ENCODE results near the gene SCYL2.
"Not testable (repeated sequence)": the region's sequence is repeated elsewhere in the genome, so short reads cannot be mapped to it uniquely, and the experiment has no call there.

Gene SCYL2

DNA sequence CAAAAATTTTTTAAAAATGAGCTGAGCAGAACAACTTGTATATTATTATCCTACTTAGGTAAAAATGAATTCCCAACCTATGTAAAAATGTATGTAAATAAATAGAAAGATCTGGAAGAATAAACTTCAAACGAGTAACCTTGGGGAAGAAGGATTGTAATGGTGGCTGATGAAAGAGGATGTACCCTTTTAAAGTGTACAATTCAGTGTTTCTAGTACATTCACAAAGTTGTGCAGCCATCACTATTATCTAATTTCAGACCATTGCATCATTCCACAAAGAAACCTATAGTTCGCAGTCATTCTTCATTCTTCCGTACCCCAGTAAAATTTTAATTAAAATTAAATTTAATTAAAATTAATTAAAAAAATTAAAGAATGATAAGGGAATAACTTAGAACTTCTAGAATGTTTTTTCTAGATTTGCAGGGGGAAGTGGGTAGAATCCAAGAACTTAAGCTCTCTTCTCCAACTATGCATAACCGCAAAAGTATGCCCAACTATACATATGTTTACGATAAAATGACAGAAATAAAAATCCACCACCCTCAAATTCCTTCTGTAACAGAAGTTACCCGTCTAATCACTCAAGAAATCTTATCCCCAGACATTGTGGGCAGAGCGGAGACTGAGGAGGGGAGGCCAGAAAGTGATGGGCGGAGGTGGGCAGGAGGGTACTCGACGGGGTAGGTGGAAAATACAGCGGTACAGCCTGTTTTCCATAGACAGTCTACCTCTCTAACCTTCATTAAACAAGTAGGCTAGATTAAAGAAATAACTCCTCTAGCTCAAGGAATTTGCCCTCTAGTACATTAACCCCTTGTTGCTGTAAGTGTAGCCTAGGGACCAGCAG is 1.0 kb upstream of the SCYL2 start:
- no peak for DNase-seq

DNA sequence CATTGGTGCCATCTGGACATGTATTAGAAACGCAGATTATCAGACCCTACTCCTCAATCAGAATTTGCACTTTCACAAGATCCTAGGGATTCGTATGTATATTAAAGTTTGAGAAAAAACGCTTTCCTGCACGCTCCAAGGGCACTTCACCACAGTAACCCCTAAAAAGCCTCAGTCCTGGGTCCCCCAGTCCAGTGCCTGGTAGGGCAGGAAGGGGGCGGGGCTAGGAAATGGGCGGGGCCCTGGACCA is 467 bp upstream of the SCYL2 start:
- DNase-seq = no peak

DNA sequence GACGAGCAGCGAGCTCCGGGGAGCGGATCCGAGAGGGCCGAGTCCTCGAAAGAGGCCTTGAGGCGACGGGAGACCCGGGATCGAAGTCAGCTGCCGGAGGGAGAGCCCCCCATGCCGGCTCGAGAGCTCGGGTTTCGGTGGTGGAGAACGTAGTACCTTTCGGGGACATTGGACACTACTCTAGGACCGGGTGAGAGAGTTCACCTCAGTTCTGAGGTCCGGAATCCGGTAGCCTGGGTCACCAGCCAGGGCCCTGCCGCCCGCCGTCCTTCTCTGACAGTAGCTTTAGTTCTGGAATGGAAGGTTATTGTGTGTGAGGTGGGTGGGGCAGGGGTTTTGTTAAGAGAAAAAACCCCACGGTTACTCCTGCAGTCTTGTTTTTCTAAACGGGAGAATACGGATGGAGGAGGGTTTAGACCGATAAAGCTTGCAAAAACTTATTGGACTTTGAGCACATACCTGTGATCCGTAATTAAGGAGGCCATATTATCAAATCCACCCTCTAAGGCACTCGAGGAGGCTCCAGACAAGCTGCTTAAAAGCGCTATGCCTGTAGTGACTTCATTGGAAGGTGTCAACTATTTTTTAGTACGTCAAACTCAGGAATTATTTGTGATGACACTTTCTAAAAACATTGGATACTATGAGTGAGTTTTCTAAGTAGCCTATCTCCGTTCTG is 765 bp downstream of the SCYL2 start:
- peak; percentile 5 for DNase-seq

DNA sequence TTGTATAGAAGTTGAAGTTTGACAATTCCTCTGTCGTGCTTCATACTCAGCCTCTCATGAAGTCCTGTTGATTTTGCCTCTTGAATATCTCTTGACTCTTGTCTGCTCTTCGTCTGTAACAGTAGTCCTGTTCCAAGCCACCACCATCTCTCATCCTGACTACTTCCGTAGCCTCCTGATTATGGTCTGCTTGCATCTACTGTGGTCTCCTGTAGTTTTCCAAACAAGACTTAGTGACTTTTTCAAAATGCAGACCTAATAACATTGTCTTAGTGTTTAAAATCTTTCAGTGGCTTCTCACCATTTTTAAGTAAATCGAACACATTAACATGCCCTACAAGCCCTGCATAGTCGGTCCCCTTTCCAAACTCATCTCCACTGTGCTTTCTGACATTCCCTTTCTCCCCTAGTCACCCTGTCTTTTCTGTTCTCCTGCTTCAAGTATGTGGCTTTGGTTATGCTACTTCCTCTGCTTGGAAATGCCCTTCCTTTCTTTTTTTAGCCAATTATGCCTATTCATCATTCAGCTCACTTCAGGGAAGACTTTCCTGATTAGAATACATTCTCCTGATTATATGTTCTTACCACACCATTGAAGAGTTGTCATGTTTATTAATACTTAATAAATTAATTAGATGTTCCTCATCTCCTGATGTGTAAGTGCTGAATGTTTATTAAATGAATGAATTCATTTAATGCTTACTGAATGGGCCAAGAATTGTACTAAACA is 2.0 kb downstream of the SCYL2 start:
- no peak for DNase-seq

DNA sequence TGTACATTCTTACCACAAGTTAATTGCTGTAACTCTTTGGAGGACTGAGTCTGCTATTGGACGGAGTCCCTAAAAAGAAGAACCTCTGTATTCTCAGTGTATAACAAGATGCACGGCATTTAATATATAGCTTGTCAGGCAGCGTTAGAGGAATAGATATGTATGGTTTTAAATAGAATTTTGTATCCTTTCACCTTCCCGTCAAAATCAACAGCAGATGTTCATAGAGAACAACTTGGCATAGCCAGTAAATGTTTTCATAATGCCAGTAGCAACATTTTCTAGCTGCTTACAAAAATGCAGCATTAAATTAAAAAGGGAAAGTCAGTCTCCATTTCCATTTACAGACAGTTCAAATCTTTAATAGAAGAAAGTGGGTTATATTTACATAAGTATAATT is 6.8 kb downstream of the SCYL2 start:
- DNase-seq = no peak

DNA sequence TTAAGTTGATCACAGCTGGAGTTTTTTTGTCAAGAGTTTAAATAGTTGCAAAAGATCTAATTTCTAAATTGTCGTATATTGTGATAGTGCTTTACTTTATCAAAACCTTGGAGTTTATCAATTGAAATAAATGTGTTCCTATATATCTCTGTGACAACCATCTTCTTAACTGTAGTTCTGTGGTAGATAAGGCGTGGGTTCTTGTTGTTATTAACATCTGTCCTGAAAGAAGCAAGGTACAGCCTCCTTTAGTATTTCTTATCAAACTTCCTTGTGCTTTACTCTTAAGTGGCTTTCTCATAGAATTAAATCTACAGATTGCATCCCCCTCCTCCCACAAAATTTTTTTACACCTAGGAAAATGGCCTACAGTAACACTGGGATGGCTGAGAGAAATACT is 7.3 kb downstream of the SCYL2 start:
- no peak for DNase-seq

DNA sequence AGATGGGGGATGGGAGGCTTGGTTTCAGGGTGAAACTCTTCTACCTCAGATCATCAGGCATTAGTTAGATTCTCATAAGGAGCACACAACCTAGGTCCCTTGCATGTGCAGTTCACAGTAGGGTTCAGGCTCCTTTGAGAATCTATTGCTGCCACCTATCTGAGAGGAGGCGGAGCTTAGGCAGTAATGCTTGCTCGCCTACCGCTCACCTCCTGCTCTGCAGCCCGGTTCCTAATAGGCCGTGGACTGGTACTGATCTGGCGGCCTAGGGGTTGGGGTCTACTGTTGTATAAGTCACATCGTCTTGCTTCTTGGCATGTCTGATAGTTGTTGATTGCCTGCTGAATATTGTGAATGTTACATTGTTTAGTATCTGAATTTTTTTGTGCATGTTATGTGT is 12.2 kb downstream of the SCYL2 start:
- DNase-seq = no peak

DNA sequence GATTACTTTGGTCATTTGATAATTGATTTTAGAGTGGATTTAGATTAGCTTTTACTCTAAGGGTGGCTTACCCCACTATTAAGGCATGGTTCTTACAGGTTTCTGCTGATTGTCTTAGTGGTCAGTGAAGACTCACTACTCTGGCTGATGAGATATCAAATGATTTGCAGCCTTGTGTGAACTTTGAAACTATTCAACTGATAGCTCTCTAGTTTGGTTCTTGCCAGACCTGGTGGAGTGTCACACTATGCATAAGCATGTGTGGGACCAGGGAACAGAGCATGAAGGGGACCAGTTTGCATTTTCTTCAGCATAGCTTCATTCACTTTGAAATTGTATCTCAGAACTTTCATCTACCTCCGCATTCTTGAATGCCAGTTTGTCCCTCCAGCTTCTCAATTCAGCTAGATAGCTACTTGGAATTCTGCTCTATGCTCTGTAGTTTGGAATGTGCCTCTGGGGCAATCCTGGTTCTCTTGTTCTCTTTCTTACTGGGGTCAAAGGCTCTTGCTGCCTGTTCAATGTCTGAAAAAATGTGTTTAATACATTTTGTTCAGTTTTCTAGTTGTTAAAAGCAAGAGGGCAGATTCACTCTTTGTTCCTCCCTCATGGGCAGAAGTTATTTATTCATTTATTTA is 12.7 kb downstream of the SCYL2 start:
- no peak for DNase-seq

DNA sequence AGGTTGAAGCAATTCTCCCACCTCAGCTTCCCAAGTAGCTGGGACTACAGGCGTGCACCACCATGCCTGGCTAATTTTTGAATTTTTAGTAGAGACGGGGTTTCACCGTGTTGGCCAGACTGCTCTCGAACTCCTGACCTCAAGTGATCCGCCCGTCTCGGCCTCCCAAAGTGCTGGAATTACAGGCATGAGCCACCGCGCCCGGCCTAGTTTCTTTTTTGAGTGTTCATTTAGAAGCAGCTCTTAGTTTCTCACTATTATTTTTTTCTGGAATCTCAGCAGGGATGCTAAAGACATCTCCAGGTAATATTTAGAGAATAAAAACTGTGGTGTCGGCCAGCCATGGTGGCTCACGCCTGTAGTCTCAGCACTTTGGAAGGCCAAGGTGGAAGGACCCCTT is 17.6 kb downstream of the SCYL2 start:
- DNase-seq = not testable (repeated sequence)

DNA sequence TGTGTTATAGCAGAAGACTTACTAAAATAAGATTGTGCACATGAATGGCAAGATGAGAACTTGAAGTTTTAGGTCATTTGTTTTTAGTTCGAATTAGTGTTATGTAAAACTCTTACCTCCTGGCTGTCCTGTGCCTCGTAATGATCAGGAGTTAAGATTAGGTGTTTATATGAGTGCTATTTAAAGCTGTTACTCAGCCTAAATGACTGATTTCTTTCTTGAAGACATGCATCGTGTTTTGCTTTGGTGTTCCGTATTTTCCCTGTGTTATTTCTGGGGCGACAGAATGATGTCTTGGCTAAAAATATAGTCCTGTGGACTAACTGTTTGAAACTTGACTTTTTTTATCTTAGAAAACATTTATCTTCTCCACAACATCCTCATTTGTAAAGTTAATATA is 22.1 kb downstream of the SCYL2 start:
- DNase-seq = no peak

DNA sequence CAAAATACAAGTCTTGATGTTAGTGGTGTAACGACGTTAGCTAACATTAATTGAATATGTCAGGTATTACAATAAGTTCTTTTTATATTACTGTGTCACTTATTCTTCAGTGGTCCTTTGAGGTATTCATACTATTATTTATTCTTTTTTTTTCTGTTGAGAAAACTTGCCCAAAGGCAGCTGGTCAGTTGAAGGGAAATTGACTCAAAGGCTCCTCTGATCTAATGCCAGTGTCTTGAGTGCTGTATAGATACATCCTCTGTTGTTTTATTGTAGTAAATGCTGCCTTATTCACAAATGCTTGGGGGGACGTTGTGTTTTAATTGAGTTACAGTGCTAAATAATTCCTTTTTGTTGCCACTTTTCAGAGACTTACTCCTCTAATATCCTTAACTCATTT is 23.0 kb downstream of the SCYL2 start:
- DNase-seq = no peak

DNA sequence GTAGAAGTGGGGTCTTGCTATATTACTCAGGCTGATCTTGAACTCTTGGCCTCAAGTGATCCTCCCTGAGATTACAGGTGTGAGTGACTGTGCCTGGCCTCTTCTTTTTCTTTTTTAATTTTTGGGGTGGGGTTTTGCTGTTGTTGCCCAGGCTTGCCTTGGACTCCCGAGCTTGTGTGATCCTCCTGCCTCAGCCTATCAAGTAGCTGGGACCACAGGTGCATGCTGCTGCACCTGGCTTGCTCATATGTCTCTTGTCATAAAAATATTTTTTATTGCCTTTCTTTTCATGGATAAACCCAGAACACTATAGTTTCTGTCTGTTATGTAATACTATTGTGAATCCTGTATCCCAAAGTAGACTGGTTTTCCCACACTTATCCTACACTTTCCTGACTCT is 26.0 kb downstream of the SCYL2 start:
- no peak for DNase-seq

DNA sequence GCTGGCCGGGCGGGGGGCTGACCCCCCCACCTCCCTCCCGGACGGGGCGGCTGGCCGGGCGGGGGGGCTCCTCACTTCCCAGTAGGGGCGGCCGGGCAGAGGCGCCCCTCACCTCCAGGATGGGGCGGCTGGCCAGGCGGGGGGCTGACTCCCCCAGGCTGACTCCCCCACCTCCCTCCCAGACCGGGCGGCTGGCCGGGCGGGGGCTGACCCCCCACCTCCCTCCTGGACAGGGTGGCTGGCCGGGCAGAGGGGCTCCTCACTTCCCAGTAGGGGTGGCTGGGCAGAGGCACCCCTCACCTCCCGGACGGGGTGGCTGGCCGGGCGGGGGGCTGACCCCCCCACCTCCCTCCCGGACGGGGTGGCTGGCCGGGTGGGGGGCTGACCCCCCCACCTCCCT is 27.4 kb downstream of the SCYL2 start:
- DNase-seq = not testable (repeated sequence)

DNA sequence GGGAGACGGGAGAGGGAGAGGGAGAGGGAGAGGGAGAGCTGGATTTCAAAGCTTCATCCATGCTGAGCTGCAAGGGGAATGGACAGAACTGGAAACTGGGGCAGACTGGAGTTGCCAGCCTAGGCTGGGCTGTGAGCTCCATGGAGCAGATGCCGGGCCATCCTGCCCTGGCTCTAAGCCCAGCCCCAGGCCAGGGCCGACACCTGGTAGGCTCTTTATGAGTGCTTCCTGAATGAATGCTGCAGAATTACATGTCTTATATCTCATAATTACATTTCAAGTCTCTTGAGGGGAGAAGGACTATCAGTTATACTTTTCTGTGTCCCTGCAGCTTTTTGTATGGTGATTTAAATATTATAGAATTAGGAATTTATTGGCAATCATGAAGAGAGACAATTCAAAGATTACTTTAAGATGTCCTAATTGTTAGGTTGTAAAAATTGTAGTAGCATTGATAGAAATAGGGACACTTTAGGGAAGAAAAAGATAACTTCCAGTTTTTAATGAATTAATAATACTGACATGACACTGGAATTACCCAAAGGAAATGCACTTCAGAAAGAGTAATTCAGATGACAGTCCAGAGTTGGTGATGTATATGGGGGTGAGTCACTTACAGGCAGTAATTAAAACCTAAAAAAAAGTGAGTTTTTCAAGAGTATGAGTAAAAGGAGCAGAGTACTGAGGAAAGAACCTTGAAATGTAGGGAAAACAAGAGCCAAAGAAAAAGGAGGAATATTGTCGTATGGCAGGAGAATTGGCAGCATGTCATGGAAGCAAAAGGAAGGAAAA is 29.0 kb downstream of the SCYL2 start:
- no peak for DNase-seq

DNA sequence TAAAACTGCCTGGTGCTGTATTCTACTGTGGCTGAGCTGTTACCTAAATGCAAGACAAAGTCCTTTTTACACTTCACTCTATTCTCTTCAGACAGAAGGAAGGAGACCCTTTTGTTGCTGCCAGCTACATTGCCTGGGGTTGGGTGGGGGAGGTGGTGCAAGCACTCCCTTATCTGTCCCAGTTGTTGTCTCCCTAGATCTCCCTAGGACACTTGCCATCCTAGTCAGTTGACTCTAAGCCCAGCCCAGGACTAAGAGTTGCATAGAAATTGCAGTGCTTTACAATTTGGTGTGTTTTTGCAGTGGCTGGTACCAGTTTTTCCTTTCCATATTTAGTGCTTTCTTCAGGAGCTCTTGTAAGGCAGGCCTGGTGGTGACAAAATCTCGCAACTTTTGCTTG is 35.1 kb downstream of the SCYL2 start:
- no peak for DNase-seq

DNA sequence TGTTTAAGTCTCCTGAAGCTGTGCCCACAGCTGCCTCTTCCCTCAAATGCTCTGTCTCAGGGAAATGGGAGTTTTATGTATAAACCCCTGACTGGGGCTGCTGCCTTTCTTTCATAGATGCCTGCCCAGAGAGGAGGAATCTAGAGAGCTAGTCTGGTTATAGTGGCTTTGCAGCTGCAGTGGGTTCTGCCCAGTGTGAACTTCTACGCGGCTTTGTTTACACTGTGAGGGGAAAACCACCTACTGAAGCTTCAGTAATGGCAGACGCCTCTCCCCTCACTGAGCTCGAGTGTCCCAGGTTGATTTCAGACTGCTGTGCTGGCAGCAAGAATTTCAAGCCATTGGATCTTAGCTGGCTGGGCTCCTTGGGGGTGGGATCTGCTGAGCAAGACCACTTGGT is 36.9 kb downstream of the SCYL2 start:
- DNase-seq = no peak

DNA sequence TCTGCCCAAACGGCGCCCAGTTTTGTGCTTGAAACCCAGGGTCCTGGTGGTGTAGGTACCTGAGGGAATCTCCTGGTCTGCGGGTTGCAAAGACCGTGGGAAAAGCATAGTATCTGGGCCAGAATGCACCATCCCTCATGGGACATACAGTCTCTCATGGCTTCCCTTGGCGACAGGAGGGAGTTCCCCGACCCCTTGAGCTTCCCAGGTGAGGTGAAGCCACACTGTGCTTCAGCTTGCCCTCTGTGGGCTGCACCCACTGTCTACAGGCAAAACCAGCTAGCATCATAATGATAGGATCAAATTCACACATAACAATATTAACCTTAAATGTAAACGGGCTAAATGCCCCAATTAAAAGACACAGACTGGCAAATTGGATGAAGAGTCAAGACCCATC is 37.4 kb downstream of the SCYL2 start:
- DNase-seq = not testable (repeated sequence)

DNA sequence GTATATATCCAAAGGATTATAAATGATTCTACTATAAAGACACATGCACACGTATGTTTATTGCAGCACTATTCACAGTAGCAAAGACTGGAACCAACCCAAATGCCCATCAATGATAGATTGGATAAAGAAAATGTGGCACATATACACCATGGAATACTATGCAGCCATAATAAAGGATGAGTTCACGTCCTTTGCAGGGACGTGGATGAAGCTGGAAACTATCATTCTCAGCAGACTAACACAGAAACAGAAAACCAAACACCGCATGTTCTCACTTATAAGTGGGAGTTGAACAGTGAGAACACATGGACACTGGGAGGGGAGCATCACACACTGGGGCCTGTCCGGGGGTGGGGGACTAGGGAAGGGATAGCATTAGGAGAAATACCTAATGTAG is 41.2 kb downstream of the SCYL2 start:
- DNase-seq = not testable (repeated sequence)

DNA sequence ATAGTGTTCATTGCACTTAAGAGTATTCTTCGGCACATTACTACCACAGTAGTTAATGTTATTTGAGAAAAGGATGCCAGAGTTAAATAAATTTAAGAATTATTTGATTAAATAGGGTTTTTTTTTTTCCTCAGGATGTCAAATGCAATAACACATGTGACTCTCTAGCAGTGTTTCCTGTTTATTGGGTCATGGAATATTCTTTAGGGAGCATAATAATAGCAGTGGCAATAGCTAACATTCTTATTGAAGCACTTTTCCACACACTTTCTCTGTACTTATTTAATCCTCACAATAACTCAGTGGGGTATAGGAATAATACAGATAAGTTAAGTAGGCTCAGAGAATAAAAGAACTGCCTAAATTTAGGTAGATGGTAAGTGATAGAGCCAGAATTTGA is 44.3 kb downstream of the SCYL2 start:
- DNase-seq = no peak

DNA sequence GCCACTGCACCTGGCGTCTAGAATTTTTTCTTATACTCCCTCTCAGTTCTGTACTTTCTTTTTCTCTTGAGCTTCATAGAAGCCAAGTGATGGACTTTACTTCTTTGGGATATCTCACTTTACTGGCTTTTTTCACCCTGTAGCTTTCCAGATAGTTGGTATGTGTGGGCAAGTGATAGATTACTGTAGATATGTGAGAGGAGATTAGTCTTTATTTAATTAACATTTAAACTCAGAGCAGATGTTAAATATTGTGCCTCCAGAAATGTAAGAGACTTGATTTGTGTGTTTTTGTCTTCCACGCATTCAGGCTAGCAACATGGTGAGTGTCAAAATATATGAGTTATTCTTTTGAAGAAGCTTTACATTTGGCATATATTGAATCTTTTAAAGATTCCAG is 50.4 kb downstream of the SCYL2 start:
- no peak for DNase-seq

DNA sequence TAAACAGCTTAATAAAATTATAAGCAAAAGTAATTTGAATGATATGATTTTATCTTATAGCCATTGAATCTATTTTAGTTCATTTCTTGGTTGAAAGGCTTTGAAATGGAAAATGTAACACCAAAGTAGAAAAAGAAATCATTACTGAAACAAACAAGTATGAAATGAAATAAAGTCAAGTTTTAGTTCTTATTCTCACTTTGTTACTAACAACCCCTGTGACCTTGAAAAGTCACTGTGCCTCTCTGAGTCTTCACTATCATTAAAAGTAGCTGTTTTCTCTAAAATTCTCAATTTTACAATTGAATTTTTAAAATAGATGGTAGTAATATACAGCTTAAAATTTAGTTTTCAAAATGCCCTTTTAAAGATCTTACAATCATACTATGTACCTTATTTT is 57.5 kb downstream of the SCYL2 start:
- no peak for DNase-seq

DNA sequence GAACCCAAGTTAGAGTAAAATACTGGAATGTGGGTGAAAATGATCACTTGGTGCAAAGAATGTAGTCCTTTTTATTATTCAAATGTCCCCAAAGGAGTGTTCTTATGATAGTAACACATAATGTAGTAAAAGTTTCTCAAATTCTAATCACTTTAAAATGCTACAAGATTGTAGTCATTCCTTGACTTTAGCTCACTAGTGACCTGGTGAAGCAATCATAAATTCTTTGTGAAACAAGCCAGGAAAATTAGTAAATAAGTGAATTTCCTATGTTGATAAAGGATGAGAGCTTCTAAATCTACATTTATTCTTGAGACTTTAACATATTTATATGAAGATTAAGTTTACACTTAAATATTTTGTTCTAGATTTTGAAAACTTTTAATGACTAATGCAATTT is 59.2 kb downstream of the SCYL2 start:
- DNase-seq = no peak

DNA sequence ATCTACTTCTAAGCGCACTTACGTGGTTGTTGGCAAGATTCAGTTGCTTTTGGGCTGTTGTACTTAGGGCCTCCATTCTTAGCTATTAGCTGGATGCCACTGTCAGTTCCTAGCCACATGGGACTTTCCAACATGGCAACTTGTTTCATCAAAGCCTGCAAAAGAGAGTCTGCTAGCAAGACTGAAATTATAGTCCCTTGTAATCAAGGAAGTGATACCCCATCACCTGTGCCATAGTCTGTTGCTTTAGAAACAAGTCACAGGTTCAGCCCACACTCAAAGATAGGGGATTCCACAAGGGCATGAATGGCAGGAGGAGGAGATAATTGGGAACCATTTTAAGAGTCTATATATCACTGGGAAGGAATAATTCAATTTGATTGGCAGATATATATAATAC is 62.8 kb downstream of the SCYL2 start:
- no peak for DNase-seq

Data from activated CD4-positive, alpha-beta T cell treated with anti-CD3 and anti-CD28 coated beads, Interleukin-2, amount 50 U/mL, for 4 hours (primary cell).